ENCODE results near the gene UBQLN2. TPM values are rescaled to one million over a fixed set of nuclear protein-coding genes. Genes with fewer than 3 reads are reported as not detected.
"Not testable (repeated sequence)": the region's sequence is repeated elsewhere in the genome, so short reads cannot be mapped to it uniquely, and the experiment has no call there.

Gene UBQLN2
- 28.1 TPM for polyA plus RNA-seq (2013, experiment 1 of 2; ENCODE audit: insufficient read length)
- 29.2 TPM for polyA plus RNA-seq (2013, experiment 2 of 2; ENCODE audit: insufficient read length)

DNA sequence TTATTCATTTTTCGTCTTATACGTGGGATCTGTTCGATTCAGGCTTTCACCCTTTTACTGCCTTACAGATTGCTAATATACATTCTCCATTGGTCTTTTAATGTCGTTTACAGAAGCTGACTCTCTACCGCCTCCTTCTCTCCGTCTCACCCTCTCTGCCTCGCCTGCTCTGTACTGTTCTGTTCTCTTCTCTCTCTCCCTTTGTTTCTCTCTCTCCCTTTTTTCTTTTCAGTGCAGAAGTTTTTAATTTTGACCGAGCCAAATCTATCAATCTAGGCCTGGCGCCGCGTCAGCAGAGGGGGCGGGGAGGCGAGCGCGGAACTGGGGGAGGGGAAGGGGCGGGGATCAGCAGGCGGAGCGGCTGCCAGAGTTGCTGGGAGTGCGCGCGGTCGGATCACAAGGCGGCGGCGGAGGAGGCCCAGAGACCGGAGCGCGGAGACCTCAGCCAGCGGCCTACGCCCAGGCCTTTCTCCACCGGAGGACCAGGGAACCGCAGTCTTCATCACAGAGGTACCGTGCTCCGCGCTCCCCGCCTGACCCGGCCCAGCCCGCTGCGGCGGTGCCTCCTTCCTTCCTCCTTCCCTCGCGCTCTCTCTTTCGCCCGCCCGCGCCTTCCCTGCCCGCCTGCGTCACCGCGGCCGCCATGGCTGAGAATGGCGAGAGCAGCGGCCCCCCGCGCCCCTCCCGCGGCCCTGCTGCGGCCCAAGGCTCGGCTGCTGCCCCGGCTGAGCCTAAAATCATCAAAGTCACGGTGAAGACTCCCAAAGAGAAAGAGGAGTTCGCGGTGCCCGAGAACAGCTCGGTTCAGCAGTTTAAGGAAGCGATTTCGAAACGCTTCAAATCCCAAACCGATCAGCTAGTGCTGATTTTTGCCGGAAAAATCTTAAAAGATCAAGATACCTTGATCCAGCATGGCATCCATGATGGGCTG, at the start of gene UBQLN2:
Gene UBQLN2 (plus strand): TSS at position 397 of the 931 bp plus-strand sequence. CDS start 247 bp downstream, at position 644.
- peak; percentile 76 for DNase-seq

DNA sequence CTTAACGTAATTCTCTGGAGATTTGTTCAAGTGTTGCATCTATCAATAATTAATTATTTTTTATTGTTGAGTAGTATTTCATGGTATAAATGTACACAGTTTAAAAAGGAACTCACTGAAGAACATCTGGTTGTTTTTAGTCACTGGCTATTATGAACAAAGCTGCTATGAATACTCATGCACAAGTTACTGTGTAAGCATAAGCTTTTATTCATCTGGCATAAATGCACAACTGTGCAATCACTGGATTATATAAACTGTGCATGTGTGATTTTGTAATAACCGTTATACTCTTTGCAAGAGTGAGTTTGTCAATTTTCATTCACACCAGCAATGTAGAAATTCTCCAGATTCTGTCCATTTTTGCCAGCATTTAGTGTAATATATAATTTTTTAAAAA, 43.8 kb upstream of the UBQLN2 start:
- no peak for DNase-seq

DNA sequence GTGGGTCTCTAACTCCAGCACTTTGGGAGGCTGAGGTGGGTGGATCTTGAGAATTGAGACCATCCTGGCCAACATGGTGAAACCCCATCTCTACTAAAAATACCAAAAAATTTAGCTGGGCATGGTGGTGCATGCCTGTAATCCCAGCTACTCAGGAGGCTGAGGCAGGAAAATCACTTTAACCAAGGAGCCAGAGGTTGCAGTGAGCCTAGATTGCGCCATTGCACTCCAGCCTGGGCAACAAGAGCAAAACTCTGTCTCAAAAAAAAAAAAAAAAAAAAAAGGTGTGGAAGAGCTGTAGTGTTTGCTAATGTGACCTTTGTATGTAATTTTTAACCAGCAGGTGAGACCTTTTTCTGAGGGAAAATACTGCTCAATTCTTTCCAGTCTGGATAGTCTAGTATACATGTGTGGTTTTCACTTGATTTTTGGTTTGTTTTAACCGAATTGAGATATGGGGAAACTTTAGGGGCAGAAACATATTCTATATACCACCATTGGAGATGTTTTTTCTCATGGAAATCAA, 33.9 kb upstream of the UBQLN2 start:
- DNase-seq, result not testable (repeated sequence)

DNA sequence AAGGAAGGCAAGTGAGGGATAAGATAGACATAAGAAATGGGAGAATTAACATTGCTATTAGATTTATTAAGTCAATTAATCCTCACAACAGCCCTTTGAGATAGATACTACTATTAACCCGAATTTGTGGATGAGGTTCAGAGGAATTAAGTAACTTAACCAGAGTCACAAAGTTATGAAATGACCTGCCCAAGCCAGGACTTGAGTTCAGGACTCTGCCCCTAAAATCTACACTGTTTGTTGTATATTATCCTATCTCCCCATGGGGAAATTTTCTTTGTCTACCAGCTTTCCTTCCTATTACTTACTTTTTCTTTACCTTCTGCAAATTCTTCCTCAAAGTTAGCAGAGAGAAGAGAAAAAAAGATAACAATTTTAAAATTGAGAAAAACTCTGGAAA, 33.4 kb upstream of the UBQLN2 start:
- DNase-seq, result no peak

DNA sequence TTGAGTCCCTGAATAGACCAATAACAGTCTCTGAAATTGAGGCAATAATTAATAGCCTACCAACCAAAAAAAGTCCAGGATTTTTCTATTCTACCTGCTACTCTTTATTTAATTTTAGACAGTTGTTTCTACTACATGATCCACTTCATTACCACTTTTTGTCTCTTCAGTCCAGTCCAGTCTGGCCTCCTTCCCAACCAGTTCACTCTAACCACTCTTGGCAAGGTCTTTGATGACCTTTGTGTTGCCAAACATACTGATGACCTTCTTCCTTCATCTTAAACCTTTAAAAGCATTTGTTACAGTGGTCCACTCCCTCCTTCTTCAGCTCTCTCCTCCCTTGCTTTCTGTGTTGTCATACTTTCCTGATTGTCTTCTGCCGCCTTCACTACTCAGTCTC, 12.8 kb upstream of the UBQLN2 start:
- no peak for DNase-seq

DNA sequence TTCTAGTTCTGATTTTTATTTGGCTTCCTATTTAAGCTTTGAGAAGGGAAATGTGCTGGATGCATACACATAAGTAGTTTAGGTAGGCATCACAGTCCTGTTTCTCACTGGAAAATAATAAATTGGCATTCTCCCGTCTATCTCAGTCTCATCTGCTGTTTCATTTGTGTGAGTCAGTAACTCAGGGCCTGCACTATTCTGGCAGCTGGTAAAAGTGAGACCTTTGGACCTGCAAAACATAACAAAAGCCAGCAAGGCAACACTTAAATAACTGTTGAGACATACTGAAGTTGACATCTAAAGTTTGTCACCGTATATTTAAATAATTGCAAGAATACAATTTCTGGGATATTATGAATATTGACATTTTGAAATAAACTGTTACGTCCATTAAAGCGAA, 8.6 kb upstream of the UBQLN2 start:
- DNase-seq, result no peak

DNA sequence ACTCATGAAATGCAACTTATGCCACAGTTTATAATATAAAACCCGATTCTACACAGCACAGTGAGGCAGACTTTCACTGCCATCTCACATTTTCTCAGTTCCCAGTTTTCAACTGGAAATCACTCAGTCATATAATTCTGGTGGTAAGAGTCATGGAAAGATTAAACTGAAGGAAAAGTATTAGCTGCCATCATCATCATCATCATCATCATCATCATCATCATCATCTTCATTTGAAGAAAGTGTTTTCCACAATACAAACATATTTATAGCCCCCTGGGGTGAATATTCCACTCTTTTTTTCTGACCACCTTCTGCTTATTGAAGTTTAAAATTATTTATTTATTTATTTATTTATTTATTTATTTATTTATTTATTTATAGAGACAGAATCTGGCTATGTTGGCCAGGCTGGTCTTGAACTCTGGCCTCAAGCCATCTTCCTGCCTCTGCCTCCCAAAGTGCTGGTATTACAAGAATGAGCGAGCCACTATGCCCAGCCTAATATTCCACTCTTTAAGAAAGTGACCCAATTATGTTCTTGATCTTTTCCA, 6.0 kb upstream of the UBQLN2 start:
- DNase-seq, result no peak

DNA sequence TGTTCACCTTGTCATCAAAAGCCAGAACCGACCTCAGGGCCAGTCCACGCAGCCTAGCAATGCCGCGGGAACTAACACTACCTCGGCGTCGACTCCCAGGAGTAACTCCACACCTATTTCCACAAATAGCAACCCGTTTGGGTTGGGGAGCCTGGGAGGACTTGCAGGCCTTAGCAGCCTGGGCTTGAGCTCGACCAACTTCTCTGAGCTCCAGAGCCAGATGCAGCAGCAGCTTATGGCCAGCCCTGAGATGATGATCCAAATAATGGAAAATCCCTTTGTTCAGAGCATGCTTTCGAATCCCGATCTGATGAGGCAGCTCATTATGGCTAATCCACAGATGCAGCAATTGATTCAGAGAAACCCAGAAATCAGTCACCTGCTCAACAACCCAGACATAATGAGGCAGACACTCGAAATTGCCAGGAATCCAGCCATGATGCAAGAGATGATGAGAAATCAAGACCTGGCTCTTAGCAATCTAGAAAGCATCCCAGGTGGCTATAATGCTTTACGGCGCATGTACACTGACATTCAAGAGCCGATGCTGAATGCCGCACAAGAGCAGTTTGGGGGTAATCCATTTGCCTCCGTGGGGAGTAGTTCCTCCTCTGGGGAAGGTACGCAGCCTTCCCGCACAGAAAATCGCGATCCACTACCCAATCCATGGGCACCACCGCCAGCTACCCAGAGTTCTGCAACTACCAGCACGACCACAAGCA, 898 bp downstream of the UBQLN2 start:
- DNase-seq, result peak; percentile 5

DNA sequence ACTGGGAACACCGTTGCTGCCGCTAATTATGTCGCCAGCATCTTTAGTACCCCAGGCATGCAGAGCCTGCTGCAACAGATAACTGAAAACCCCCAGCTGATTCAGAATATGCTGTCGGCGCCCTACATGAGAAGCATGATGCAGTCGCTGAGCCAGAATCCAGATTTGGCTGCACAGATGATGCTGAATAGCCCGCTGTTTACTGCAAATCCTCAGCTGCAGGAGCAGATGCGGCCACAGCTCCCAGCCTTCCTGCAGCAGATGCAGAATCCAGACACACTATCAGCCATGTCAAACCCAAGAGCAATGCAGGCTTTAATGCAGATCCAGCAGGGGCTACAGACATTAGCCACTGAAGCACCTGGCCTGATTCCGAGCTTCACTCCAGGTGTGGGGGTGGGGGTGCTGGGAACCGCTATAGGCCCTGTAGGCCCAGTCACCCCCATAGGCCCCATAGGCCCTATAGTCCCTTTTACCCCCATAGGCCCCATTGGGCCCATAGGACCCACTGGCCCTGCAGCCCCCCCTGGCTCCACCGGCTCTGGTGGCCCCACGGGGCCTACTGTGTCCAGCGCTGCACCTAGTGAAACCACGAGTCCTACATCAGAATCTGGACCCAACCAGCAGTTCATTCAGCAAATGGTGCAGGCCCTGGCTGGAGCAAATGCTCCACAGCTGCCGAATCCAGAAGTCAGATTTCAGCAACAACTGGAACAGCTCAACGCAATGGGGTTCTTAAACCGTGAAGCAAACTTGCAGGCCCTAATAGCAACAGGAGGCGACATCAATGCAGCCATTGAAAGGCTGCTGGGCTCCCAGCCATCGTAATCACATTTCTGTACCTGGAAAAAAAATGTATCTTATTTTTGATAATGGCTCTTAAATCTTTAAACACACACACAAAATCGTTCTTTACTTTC, 1.8 kb downstream of the UBQLN2 start:
- no peak for DNase-seq

DNA sequence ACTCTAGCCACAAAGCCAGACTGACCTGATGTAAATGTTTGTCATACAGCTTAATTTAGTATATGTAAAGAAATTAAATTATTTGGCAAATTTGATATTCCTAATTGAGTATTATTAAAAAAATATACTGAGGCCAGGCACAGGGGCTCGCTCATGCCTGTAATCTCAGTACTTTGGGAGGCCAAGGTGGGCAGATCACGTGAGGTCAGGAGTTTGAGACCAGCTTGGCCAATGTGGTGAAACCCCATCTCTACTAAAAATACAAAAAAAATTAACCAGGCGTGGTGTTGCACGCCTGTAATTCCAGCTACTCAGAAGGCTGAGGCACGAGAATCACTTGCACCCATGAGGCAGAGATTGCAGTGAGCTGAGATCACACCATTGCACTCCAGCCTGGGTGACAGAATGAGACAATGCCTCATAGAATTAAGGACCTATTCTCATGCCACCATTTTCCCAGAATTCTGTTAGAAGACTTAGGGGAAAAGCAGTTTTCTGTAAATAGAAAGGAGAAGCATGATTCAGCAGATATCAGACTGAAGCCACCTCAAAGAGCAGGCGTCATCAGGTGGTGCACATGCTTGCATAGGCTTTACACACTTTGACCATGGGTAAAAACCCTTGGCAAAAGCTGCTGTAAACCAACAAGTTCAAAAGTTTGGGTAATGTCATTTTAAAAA, 6.1 kb downstream of the UBQLN2 start:
- peak; percentile 3 for DNase-seq

DNA sequence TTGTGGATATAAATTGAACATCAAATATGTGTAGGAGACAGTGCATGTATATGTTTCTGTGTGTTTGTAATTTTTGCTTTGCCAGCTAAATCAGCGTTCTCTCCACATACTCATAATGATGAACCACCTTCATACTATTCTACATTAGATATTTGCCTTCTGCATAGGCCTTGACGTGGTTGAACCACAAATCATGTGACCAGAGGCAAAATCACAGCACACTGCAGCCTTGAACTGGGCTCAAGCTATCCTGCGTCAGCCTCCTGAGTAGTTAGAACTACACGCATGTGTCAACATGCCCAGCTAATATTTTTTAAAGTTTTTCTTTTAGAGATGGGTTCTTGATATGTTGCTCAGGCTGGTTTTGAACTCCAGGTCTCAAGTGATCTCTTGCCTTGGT, 9.5 kb downstream of the UBQLN2 start:
- DNase-seq, result no peak

DNA sequence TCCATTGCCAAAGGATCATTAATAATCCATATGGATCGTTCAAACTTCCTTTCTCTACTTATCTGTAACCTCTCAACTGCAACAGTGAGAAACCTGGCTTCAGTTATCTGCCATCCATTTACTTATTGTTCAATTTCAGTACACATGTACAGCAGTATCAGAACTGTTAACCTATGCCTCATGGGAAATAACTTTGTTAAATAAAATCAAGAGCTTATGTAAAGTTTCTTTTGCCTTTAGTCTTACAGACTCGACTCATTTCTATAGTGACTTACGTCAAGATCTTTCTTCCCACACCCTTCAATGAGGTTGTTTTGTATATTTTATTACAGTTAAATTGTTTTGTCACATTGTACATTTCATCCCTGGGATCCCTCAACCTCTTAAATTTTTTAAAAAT, 11.4 kb downstream of the UBQLN2 start:
- DNase-seq, result no peak

DNA sequence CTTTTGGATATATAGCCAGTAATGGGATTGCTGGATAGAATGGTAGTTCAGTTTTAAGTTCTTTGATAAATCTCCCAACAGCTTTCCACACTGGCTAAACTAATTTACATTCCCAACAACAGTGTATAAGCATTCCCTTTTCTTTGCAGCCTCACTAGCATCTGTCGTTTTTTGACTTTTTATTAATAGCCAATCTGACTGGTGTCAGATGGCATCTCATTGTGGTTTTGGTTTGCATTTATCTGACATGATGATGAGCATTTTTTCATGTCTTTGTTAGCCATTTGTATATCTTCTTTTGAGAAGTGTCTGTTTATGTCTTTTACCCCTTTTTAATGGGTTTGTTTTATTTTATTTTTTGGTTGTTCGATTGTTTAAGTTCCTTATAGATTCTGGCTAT, 13.3 kb downstream of the UBQLN2 start:
- no peak for DNase-seq

DNA sequence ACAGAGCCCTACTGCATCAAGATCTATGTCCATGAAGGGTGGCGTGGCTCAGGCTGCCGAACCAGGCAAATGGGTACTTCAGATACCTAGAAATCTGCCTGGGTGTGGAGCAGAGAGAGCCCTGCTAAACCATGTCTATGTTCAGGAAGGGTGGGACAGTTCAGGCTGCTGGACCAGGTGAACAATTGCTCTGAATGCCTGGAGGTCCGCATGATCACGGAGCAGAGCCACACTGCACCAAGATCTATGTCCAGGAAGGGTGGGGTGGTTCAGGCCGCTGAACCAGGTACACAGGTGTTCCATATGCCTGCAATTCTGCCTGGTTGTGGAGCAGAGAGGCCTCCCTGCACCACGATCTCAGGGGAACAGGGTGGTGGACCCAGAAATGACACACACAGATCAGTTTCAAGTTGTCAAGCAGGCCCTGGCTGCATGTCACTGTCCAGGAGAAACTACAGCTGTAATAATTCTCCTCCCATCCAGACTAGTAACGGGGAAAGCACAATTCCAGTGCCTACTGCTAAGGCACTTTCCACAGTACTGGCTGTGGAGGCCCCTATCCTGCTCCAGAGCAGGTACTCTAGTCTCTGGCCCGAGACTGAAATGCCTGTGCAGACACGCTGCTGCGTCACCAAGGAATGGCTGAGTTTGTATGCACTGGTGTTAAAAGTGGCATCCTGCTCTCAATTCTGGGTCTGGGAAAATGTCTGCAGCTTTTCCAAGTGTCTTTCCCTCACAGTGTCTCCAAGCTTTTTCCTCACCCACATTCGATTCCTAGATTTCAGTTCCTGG, 25.2 kb downstream of the UBQLN2 start:
- no peak for DNase-seq

DNA sequence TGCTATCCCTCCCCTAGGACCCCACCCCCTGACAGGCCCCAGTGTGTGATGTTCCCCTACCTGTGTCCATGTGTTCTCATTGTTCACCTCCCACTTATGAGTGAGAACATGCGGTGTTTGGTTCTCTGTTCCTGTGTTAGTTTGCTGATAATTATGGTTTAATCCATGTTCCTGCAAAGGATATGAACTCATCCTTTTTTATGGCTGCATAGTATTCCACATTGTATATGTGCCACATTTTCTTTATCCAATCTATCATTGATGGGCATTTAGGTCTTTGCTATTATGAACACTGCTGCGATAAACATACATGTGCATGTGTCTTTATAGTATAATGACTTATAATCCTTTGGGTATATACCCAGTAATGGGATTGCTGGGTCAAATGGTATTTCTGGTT, 28.4 kb downstream of the UBQLN2 start:
- DNase-seq, result not testable (repeated sequence)

DNA sequence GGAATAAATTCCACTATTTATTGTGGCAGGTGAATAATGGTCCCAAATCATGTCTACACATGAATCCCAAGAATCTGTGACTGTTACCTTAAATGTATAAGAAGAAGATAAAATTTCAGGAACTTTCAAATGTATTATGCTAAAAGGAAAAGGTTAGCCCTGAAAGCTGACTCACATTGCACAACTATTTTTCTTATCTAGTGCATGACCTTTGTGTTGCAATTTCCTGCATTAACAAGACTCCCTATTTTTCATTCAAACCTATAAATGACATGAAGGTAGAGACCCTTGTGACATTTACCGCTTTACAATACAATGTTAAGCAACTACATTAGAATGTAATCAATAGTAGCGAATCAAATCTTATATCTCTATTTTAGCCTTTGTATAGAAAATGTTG, 36.7 kb downstream of the UBQLN2 start:
- no peak for DNase-seq

DNA sequence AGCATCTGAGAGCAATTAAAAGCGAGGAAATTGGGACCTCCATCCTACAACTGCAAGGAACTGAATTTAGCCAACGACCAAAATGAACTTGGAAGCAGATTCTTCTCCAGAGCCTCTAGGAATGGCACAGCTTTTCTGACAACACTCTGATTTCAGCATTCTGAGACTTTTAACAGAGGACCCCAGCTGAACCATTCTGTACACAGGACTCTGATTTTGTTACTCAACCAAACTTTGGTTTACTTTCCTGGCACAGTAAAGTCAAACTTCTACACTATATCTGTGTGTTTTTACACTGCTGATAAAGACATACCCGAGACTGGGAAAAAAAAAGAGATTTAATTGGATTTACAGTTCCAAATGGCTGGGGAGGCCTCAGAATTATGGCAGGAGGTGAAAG, 37.6 kb downstream of the UBQLN2 start:
- DNase-seq, result no peak

DNA sequence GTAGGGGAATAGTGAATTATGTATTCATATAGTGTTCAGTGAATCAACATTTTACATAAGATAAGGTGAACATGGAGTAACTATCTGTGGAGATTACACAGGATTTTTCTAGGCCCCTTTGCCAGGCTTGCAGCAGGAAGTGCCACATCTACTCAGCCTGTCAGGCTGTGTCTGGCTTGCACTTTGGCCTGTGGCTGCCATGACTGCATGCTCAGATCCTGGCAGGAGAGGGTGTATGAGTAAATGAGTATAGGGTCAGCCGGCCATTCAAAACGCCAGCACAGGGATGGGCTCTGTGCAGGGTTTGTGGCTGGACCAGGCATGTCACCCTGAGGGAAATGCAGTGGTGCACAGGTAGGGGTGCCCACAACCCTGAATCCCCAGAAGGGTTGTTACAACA, 51.9 kb downstream of the UBQLN2 start:
- DNase-seq, result no peak
